Stomach (tissue), 4 donors: ENCODE results near the gene SMPDL3A.

ENCODE experiments used
- POLR2A ChIP-seq, 4 donors: fragments of 450-650 bp; IDR thresholded peaks; one replicate each; pipeline ENCODE4 v1.6.1; 2016; ENCODE audit warnings: antibody characterized with exemption in 4 of 4, control low read depth in 2 of 4, mild to moderate bottlenecking in 1 of 4, moderate library complexity in 1 of 4
- TF ChIP-seq, protein P1 (sequence below), 7 experiments: fragments of 450-650 bp in 4 of 7; fragments of 200-600 bp in 3 of 7; sonication (generic) in 3 of 7; IDR thresholded peaks; one replicate each; pipeline ENCODE4 v1.5.1; 2016 to 2019; ENCODE audit warnings: antibody characterized with exemption in 7 of 7, control low read depth in 2 of 7, mild to moderate bottlenecking in 1 of 7

GRCh38 chr6:122803171-122803661 lies 14.2 kb downstream of the SMPDL3A start:
- TF ChIP-seq, protein P1, sequence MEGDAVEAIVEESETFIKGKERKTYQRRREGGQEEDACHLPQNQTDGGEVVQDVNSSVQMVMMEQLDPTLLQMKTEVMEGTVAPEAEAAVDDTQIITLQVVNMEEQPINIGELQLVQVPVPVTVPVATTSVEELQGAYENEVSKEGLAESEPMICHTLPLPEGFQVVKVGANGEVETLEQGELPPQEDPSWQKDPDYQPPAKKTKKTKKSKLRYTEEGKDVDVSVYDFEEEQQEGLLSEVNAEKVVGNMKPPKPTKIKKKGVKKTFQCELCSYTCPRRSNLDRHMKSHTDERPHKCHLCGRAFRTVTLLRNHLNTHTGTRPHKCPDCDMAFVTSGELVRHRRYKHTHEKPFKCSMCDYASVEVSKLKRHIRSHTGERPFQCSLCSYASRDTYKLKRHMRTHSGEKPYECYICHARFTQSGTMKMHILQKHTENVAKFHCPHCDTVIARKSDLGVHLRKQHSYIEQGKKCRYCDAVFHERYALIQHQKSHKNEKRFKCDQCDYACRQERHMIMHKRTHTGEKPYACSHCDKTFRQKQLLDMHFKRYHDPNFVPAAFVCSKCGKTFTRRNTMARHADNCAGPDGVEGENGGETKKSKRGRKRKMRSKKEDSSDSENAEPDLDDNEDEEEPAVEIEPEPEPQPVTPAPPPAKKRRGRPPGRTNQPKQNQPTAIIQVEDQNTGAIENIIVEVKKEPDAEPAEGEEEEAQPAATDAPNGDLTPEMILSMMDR (IDR thresholded peaks at IDR 0.05) = no peak
- no peak for TF ChIP-seq POLR2A (IDR thresholded peaks at IDR 0.05)
